Measurements from ENCODE around the gene RITA1. TPM values are rescaled to one million over a fixed set of nuclear protein-coding genes. Genes with fewer than 3 reads are reported as not detected.
"Not testable (repeated sequence)": the region's sequence is repeated elsewhere in the genome, so short reads cannot be mapped to it uniquely, and the experiment has no call there.

The RITA1 gene
- total RNA-seq, 2 donors from 2014 or later: 18.8 to 20.3 TPM

GRCh38 chr12:113203852-113204760 is 18.6 kb downstream of the RITA1 start:
- TF ChIP-seq CTCF (conservative IDR thresholded peaks at IDR 0.05): no peak
- Histone ChIP-seq H3K4me3 (ENCODE audit: low read length) (no peak overlapping the region), H3K27me3 (ENCODE audit: control insufficient read depth, insufficient read depth, low read length, poor library complexity, severe bottlenecking) (no peaks in the 10 kb centered on the region), H3K9me3 (ENCODE audit: control insufficient read depth, low read length) (no peaks in the 10 kb centered on the region), H3K36me3 (ENCODE audit: control insufficient read depth, insufficient read depth, low read length) (no peaks in the 10 kb centered on the region), H3K9ac (ENCODE audit: extremely low read depth, low read length, poor library complexity, severe bottlenecking) (no peak overlapping the region), H3K27ac (ENCODE audit: low read depth, low read length) (no peak overlapping the region), H3K4me1 (ENCODE audit: control insufficient read depth, insufficient read depth, low read length) (no peaks in the 10 kb centered on the region)
- Mint-ChIP-seq H3K36me3 (ENCODE audit: low read depth) (peaks cover 5% of the 10 kb centered on the region), H3K4me1 (peaks cover 5% of the 10 kb centered on the region), H3K27me3 (ENCODE audit: insufficient read depth) (peaks cover 1% of the 10 kb centered on the region), H3K9me3 (peaks cover 5% of the 10 kb centered on the region), H3K27ac (no peak overlapping the region), H3K4me3 (no peak overlapping the region)
- 91 to 93% methylated on average over 6 to 8 of the region's 8 CpGs for WGBS, 2 experiments (ENCODE audit: insufficient coverage in 1 of 2, insufficient read length in 1 of 2)
- no peak for DNase-seq

GRCh38 chr12:113204804-113205203 is 19.3 kb downstream of the RITA1 start:
- no peaks in the 10 kb centered on the region for H3K4me1 ChIP-seq (ENCODE audit: control insufficient read depth, insufficient read depth, low read length)
- TF ChIP-seq CTCF (conservative IDR thresholded peaks at IDR 0.05): no peak
- no peaks in the 10 kb centered on the region for H3K9me3 ChIP-seq (ENCODE audit: control insufficient read depth, low read length)
- H3K9ac ChIP-seq (ENCODE audit: extremely low read depth, low read length, poor library complexity, severe bottlenecking): no peak overlapping the region
- no peaks in the 10 kb centered on the region for H3K27me3 ChIP-seq (ENCODE audit: control insufficient read depth, insufficient read depth, low read length, poor library complexity, severe bottlenecking)
- peaks cover 1% of the 10 kb centered on the region for H3K27me3 Mint-ChIP-seq (ENCODE audit: insufficient read depth)
- peaks cover 5% of the 10 kb centered on the region for H3K4me1 Mint-ChIP-seq
- H3K4me3 ChIP-seq (ENCODE audit: low read length): no peak overlapping the region
- H3K36me3 ChIP-seq (ENCODE audit: control insufficient read depth, insufficient read depth, low read length): no peaks in the 10 kb centered on the region
- H3K36me3 Mint-ChIP-seq (ENCODE audit: low read depth): peaks cover 5% of the 10 kb centered on the region
- 89 to 95% methylated on average over 3 of the region's 3 CpGs for WGBS, 2 experiments (ENCODE audit: insufficient coverage in 1 of 2, insufficient read length in 1 of 2)
- H3K27ac Mint-ChIP-seq: no peak overlapping the region
- no peak overlapping the region for H3K4me3 Mint-ChIP-seq
- H3K9me3 Mint-ChIP-seq: peaks cover 5% of the 10 kb centered on the region
- DNase-seq: no peak
- H3K27ac ChIP-seq (ENCODE audit: low read depth, low read length): no peak overlapping the region

GRCh38 chr12:113206802-113207201 is 21.3 kb downstream of the RITA1 start:
- H3K27me3 ChIP-seq (ENCODE audit: control insufficient read depth, insufficient read depth, low read length, poor library complexity, severe bottlenecking); H3K4me1 Mint-ChIP-seq; H3K36me3 Mint-ChIP-seq (ENCODE audit: low read depth); H3K9me3 Mint-ChIP-seq; DNase-seq; H3K27ac ChIP-seq (ENCODE audit: low read depth, low read length); H3K36me3 ChIP-seq (ENCODE audit: control insufficient read depth, insufficient read depth, low read length); H3K9me3 ChIP-seq (ENCODE audit: control insufficient read depth, low read length); H3K4me3 Mint-ChIP-seq; H3K4me3 ChIP-seq (ENCODE audit: low read length); H3K4me1 ChIP-seq (ENCODE audit: control insufficient read depth, insufficient read depth, low read length); H3K27me3 Mint-ChIP-seq (ENCODE audit: insufficient read depth); H3K27ac Mint-ChIP-seq; H3K9ac ChIP-seq (ENCODE audit: extremely low read depth, low read length, poor library complexity, severe bottlenecking): not testable (repeated sequence)
- 97 to 100% methylated on average over 2 to 5 of the region's 5 CpGs for WGBS, 2 experiments (ENCODE audit: insufficient coverage in 1 of 2, insufficient read length in 1 of 2)
